IMR-90 (cell line): ENCODE results near the gene SH3RF3. TPM values are rescaled to one million over a fixed set of nuclear protein-coding genes. Genes with fewer than 3 reads are reported as not detected.
A peak's percentile ranks its signal among the peaks of the same experiment; 100 is the strongest.

Experiments
- ATAC-seq: fragments of 200-7000 bp; cut with Tn5 transposase; 2 replicates; pipeline ENCODE4 v1.9.1; 2020; ENCODE audit warnings: low read depth, mild to moderate bottlenecking, moderate library complexity
- BruUV-seq: library from RNA; stranded (reverse); fragments of 400-500 nt; replicated peaks from 2 replicates; lab custom pipeline; 2021; lab: Mats Ljungman, UMichigan
- CTCF ChIA-PET: fragments of 300-600 bp; formaldehyde crosslinking; extraction: SDS; loops from one replicate; lab custom pipeline; 2021; ENCODE audit warnings: antibody characterized with exemption; lab: Yijun Ruan, JAX
- POLR2A ChIA-PET: fragments of 300-600 bp; sonication (Branson Sonifier 250); formaldehyde crosslinking; loops from one replicate; lab custom pipeline; 2022; ENCODE audit warnings: antibody characterized with exemption; ENCODE audit not compliant: unreplicated experiment; lab: Charles Lee
- DNase-seq: peaks from one replicate; pipeline ENCODE4 v3.0.0; 2013
- H2AFZ ChIP-seq: replicated peaks from 2 replicates; pipeline ENCODE3; 2013; ENCODE audit warnings: low read length, mild to moderate bottlenecking; ENCODE audit not compliant: poor library complexity
- H2AK5ac ChIP-seq: 2 replicates; pipeline ENCODE4 v1.6.1; 2013; ENCODE audit warnings: low read depth, low read length, inconsistent platforms
- H2AK9ac ChIP-seq: replicated peaks from 2 replicates; pipeline ENCODE3; 2013; ENCODE audit warnings: mild to moderate bottlenecking, low read depth, low read length, moderate library complexity; ENCODE audit not compliant: poor library complexity
- H2BK120ac ChIP-seq: 2 replicates; pipeline ENCODE4 v1.6.1; 2013; ENCODE audit warnings: low read depth, low read length, inconsistent platforms
- H2BK15ac ChIP-seq: 3 replicates; pipeline ENCODE4 v1.6.1; 2013; ENCODE audit warnings: low read depth, low read length, inconsistent platforms
- H2BK20ac ChIP-seq: 2 replicates; pipeline ENCODE4 v1.6.1; 2013; ENCODE audit warnings: low read depth, mild to moderate bottlenecking, inconsistent platforms, low read length, moderate library complexity
- H2BK5ac ChIP-seq: 2 replicates; pipeline ENCODE4 v1.6.1; 2013; ENCODE audit warnings: mild to moderate bottlenecking, low read depth, low read length, inconsistent platforms; ENCODE audit not compliant: poor library complexity, severe bottlenecking
- H3K14ac ChIP-seq: replicated peaks from 2 replicates; pipeline ENCODE4 v1.6.1; 2013; ENCODE audit warnings: low read depth, low read length, inconsistent platforms
- H3K18ac ChIP-seq: 2 replicates; pipeline ENCODE4 v1.6.1; 2013; ENCODE audit warnings: low read depth, low read length, control low read depth
- H3K23ac ChIP-seq: 2 replicates; pipeline ENCODE4 v1.6.1; 2013; ENCODE audit warnings: low read depth, low read length, inconsistent platforms
- H3K27ac ChIP-seq: 2 replicates; pipeline ENCODE4 v1.5.1; 2013; ENCODE audit warnings: mild to moderate bottlenecking, control low read depth, low read length; ENCODE audit not compliant: insufficient read depth
- H3K27me3 ChIP-seq: 2 replicates; pipeline ENCODE4 v1.6.1; 2013; ENCODE audit warnings: low read length; ENCODE audit not compliant: control insufficient read depth, insufficient read depth
- H3K36me3 ChIP-seq: 2 replicates; pipeline ENCODE4 v1.6.1; 2013; ENCODE audit warnings: low read length, mixed read lengths; ENCODE audit not compliant: control insufficient read depth, insufficient read depth
- H3K4ac ChIP-seq: 2 replicates; pipeline ENCODE4 v1.6.1; 2013; ENCODE audit warnings: low read depth, low read length, inconsistent platforms
- H3K4me1 ChIP-seq: 2 replicates; pipeline ENCODE4 v1.6.1; 2013; ENCODE audit warnings: low read length, mixed read lengths; ENCODE audit not compliant: control insufficient read depth, insufficient read depth
- H3K4me2 ChIP-seq: 2 replicates; pipeline ENCODE4 v1.6.1; 2013; ENCODE audit warnings: low read depth, mild to moderate bottlenecking, control low read depth, low read length, moderate library complexity
- H3K4me3 ChIP-seq: 2 replicates; pipeline ENCODE4 v1.5.1; 2013; ENCODE audit warnings: low read depth, mild to moderate bottlenecking, control low read depth, low read length, moderate library complexity; ENCODE audit not compliant: insufficient read depth
- H3K56ac ChIP-seq: 2 replicates; pipeline ENCODE4 v1.6.1; 2013; ENCODE audit warnings: low read length, inconsistent platforms; ENCODE audit not compliant: insufficient read depth; ENCODE audit errors: extremely low read depth
- H3K79me1 ChIP-seq, 2 experiments: 2 replicates each; pipeline ENCODE4 v1.6.1; 2013; ENCODE audit warnings: low read length in 2 of 2, inconsistent platforms in 1 of 2, low read depth in 1 of 2
- H3K9ac ChIP-seq: 2 replicates; pipeline ENCODE4 v1.6.1; 2013; ENCODE audit warnings: low read depth, low read length, control low read depth
- H3K9me1 ChIP-seq: 2 replicates; pipeline ENCODE4 v1.6.1; 2013; ENCODE audit warnings: low read length, inconsistent platforms; ENCODE audit not compliant: insufficient read depth
- H3K9me3 ChIP-seq: 2 replicates; pipeline ENCODE4 v1.6.1; 2013; ENCODE audit warnings: low read length; ENCODE audit not compliant: control insufficient read depth, insufficient read depth
- H4K20me1 ChIP-seq: 2 replicates; pipeline ENCODE4 v1.6.1; 2013; ENCODE audit warnings: low read length, inconsistent platforms; ENCODE audit not compliant: insufficient read depth
- H4K5ac ChIP-seq: 2 replicates; pipeline ENCODE4 v1.6.1; 2013; ENCODE audit warnings: mild to moderate bottlenecking, low read depth, low read length, control low read depth
- H4K8ac ChIP-seq, 2 experiments: 2 replicates each; pipeline ENCODE4 v1.6.1; 2013; ENCODE audit warnings: low read depth in 2 of 2, low read length in 2 of 2, control low read depth in 1 of 2, inconsistent platforms in 1 of 2
- H4K91ac ChIP-seq: 2 replicates; pipeline ENCODE4 v1.6.1; 2013; ENCODE audit warnings: low read depth, low read length, inconsistent platforms; ENCODE audit not compliant: insufficient read depth
- CEBPB ChIP-seq: IDR thresholded peaks from 2 replicates; pipeline ENCODE4 v1.6.1; 2012; ENCODE audit warnings: low read depth, low read length, improper control_type of control experiment
- CHD1 ChIP-seq: IDR thresholded peaks from 2 replicates; pipeline ENCODE4 v1.6.1; 2012; ENCODE audit warnings: low read depth, low read length, improper control_type of control experiment
- FOS ChIP-seq: fragments of 150-350 bp; IDR thresholded peaks from 2 replicates; pipeline ENCODE4 v1.6.1; 2016; ENCODE audit warnings: low read depth, low read length
- MXI1 ChIP-seq: IDR thresholded peaks from 2 replicates; pipeline ENCODE4 v1.6.1; 2012; ENCODE audit warnings: low read depth, mild to moderate bottlenecking, low read length, moderate library complexity, borderline replicate concordance
- WGBS, 2 experiments: methylation state at CpG; one replicate each; pipeline versions ENCODE4 v1.1.5 to v1.1.7; 2013; ENCODE audit warnings: missing lambda C conversion rate in 2 of 2; ENCODE audit not compliant: insufficient read length in 1 of 2; ENCODE audit errors: extremely low coverage in 2 of 2; 5-methylcytosine and 5-hydroxymethylcytosine counted together
- dilution Hi-C: fragments of 300-500 bp; cut with HindIII; formaldehyde crosslinking; loops from one replicate; pipeline ENCODE4 v1.14.3; 2018; ENCODE audit warnings: low sequenced_read_pairs; ENCODE audit not compliant: unreplicated experiment
- in situ Hi-C: fragments of 300-500 bp; cut with MboI; formaldehyde crosslinking; loops from 3 replicates; pipeline ENCODE4 v1.14.3; 2019; ENCODE audit warnings: low sequenced_read_pairs, inconsistent platforms, mixed read lengths
- intact Hi-C: fragments of 100-400 bp; cut with micrococcal nuclease; formaldehyde crosslinking; loops from 2 replicates; pipeline ENCODE4 v1.10.0; 2022
- polyA plus RNA-seq, 3 experiments: library from polyadenylated mRNA; depleted of rRNA; stranded (reverse); fragments of >200 nt; gene quantifications; 2 replicates each; pipeline ENCODE4 v1.2.3, GENCODE V29; 2012; ENCODE audit warnings: low replicate concordance in 1 of 3
- total RNA-seq: library from RNA; depleted of rRNA; stranded (reverse); fragments of >200 nt; gene quantifications from 2 replicates; pipeline ENCODE4 v1.2.3, GENCODE V29; 2012

SH3RF3 gene
- total and polyA plus RNA-seq, 2 of the 4 experiments (the other 2 are of a cell fraction): 3.4 to 5.3 TPM

DNA sequence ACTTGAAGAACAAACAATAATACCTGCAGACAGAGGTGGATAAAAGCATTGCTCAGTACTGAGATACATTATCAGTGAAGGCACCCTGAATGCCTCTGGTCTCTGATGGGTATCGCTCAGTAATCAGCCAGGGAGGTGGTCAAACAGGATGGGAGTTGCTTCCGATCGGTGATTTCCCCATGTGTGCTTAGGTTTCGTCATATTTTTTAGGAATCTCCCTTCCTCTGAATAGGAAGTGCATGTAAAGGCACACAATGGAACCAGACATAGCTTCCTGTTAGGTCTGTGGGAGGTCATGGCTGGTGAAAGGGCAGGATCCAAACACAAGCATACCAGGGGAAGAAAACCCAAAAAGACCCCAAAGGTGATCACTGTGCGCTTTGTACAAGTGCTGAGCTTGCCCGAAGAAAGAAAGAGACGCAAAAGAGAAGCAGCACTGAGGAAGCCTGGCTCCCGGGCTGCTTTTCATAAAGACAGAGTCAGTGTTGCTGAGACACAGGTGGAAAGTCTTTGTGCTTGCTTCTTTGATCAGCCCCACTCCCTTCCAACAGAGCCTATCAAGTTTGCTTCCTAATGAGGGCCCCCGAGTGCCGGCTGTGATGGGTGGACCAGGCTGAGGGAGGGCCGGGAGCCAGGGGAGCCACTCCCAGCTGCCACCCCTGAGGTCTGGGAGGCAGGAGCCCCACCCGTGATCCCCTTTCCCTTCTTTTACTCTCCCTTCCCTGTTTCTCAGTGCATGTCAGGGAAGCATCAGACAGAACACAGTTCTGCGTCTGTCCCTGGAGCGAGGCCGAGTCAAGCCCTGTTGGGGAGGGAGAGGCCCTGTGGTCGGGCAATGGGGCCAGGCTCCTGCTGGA, 138.2 kb downstream of the SH3RF3 start:
- H3K4me3 ChIP-seq: no peak overlapping the region
- no peak overlapping the region for H2BK15ac ChIP-seq
- H3K27ac ChIP-seq: no peak overlapping the region
- no peak for ATAC-seq
- no peak overlapping the region for H2AFZ ChIP-seq
- ChIA-PET POLR2A (no interaction called here), CTCF (no interaction called here)
- no peak overlapping the region for H3K14ac ChIP-seq
- H4K8ac ChIP-seq: no peak overlapping the region
- H2BK120ac ChIP-seq: no peak overlapping the region
- peaks cover 16% of the 10 kb centered on the region; the same call in 1 of the 2 replicates for H3K4me1 ChIP-seq
- intact Hi-C loops (no loop called here), dilution Hi-C loops (no loop called here), in situ Hi-C loops (no loop called here)
- no peak overlapping the region for H4K5ac ChIP-seq
- DNase-seq: no peak
- no peak overlapping the region for H3K23ac ChIP-seq
- H3K4ac ChIP-seq: no peak overlapping the region
- WGBS, 2 experiments: no CpG with 5 or more reads among the region's 16 CpGs
- no peak overlapping the region for H3K9ac ChIP-seq
- no peak overlapping the region for H4K91ac ChIP-seq
- H3K79me1 ChIP-seq: peaks cover 32 to 84% of the 10 kb centered on the region in 2 experiments
- no peaks in the 10 kb centered on the region for H3K27me3 ChIP-seq
- H3K4me2 ChIP-seq: no peak overlapping the region
- H2BK5ac ChIP-seq: no peak overlapping the region
- H2BK20ac ChIP-seq: no peak overlapping the region
- no peak overlapping the region for H3K56ac ChIP-seq
- no peaks in the 10 kb centered on the region for H3K9me3 ChIP-seq
- H3K36me3 ChIP-seq: no peaks in the 10 kb centered on the region
- H3K18ac ChIP-seq: no peak overlapping the region
- H2AK5ac ChIP-seq: no peak overlapping the region
- H4K20me1 ChIP-seq: peaks cover 72% of the 10 kb centered on the region
- H2AK9ac ChIP-seq: no peak overlapping the region
- BruUV-seq: no TSS peak
- peaks cover 29% of the 10 kb centered on the region for H3K9me1 ChIP-seq
- TF ChIP-seq MXI1 (no peak), CHD1 (no peak), FOS (no peak), CEBPB (peak; percentile 25; the same call in 1 of the 2 replicates)
